SHP77 treated with DMSO at 0.1 percent for 48 hours (cell line): ENCODE data around the gene ADAMTS14.

Source experiments
- DNase-seq: peaks from one replicate; lab custom pipeline; 2025; lab: John Stamatoyannopoulos, UW

ADAMTS14 gene

DNA sequence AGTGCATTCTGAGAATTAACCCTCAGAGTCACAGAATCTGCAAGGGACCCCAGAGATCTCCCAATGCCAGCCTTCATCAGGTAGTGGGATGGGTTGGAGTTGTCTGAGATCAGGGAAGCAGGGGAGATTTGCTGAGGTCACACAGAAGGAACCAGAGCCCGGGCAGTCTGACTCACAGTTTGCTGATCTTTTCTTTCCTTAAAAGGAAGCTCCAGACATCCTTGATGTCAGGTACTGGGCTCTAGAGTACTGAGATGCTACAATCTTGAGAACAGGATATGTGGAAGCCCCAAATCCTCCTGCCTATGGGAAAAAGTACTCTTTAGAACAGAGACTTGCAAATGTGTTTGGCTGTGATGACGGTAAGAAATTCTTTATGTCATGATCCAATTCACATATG, 112.2 kb downstream of the ADAMTS14 start:
- DNase-seq: no peak

DNA sequence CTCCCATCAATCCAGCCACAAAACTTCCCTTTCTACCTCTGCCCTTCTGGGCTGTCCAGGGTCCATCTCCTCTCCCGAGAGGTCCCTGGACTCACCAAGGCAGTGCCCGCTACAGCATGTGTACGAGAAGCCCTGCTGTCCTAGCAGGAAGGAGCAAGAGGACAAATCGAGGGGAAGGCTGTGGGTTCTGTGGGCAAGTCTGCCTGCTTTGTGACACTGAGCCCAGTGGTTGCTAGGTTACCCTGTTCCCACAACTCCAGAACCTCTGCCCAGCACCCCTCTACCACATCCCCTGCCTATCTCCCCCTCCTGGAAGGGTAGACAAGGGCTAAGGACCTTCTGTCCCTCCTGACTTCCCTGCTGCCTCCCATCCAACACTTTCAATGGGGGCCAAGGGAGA, 112.9 kb downstream of the ADAMTS14 start, which contains the start of gene TBATA:
TSS of gene TBATA (minus strand) at position 188 of the 400 bp plus-strand sequence. CDS start 1,998 bp downstream, outside the sequence.
- no peak for DNase-seq

GRCh38 chr10:70786799-70787415, 114.6 kb downstream of the ADAMTS14 start:
- DNase-seq: no peak

DNA sequence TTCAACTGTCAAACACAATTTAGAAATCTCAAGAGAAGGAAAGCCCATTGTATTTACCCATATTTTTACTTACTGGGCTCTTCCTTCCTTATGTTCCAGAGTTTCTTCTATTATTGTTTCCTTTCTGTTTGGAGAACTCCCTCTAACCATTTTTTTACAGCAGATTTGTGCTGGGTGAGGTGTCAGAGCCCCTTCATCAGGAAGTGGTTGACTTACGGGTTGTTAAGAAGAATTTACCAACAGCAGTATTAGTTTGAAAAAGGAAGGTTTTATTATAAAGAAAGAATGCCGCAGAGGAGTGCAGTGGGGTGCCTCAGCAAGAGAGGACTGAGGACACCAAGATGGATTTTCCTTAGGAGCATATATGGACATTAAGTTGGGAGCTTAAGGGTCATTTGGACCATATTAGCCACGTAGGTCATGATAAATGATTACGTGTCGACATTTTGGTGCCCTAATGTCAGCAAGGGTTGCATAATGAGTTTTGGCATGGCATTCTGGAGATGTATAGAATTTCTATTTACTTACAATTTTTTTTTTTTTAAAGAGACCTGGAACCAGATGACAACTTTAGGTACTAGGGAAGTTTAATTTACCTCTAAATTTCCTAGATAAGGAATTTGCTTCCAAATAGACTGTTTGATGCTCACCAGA, 119.2 kb downstream of the ADAMTS14 start:
- no peak for DNase-seq

DNA sequence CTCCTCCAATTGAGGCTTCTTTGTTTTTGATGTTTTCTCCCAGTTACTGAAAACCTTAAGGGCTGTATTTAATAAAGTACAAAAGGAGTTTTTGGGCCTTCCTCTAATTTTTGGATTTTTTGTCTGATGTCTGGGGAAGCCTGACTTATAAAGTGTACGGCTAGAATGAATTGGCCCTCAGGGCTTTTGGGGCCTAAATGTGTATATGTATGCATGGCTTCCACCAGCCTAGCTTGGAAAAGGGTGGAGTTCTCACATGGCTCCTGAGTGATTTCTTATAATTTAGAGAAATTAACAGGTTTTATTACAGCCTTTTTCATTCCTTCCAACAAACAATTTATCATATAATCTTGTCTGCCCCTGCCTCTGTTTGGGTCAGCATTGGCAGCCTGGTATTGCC, 123.3 kb downstream of the ADAMTS14 start:
- no peak for DNase-seq

DNA sequence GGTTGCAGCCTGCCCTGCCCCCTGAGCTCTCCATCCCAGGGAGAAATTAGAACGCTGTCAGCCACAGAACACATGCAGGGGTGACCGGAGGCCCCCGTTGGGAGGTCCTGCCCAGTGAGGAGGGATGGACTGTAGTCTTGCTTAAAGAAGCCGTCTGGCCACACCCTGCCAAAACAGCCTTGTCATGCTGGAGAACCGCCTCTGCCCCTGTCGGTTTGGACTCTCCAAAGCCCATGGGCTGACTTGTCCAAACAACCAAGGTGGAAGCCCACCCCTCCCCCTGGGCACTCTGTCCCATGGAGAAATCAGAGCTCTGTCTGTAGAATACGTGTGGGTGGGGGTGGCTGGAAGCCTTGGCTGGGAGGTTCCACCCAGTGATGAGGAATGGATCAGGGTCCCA, 125.5 kb downstream of the ADAMTS14 start:
- DNase-seq: no peak

DNA sequence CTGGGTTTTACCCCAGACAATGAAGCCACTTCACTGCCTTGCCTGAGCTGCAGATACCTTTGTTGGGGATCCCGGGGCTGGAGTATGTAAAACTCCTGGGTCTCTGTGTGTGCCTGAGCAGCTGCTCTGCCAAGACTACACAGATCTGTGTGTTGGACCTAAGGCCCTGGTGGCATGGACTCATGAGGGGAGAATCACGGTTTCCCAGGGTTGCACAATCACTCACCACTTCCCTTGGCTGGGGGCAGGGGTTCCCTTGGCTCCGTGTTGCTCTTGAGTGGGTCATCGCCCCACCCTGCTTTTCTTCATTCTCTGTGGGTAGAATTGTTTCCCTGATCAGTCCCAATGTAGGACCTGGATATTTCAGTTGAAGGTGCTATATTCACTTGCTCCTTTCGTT, 126.8 kb downstream of the ADAMTS14 start:
- DNase-seq: no peak

GRCh38 chr10:70801854-70802253, 129.5 kb downstream of the ADAMTS14 start:
- DNase-seq: no peak

DNA sequence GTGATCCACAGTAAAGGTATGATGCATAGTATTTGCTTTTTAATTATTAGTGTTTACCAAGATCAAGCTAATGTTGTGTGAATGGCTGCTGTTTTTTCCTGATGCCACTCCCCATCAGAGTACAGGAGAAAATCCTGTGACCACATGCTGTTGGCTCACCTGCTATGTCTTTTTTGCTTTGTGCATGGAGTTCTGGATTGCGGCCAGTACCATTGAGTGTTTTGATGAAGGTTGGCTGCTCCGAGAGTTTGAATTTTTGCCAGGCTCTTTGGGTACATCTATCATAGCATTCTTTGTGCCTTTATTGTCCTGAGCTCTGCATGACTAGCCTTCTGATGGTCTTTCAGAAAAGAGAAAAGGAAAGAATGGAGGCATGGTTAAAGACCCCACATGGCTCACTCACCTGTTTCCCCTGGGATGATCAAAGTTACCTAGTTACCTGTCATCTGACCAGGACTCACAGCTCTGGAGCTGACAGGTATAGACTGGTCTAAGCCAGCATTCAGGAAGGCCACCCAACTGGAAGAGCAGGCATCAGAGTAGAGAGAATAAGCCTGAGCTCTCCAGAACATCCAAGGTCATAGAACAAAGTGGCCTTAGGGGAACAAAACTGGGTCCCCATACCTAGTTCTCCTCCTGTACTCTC, 131.6 kb downstream of the ADAMTS14 start:
- DNase-seq: peak; percentile 23

- no peak for DNase-seq
Observed at GRCh38 chr10:70804421-70804808, 132.1 kb downstream of the ADAMTS14 start.

DNA sequence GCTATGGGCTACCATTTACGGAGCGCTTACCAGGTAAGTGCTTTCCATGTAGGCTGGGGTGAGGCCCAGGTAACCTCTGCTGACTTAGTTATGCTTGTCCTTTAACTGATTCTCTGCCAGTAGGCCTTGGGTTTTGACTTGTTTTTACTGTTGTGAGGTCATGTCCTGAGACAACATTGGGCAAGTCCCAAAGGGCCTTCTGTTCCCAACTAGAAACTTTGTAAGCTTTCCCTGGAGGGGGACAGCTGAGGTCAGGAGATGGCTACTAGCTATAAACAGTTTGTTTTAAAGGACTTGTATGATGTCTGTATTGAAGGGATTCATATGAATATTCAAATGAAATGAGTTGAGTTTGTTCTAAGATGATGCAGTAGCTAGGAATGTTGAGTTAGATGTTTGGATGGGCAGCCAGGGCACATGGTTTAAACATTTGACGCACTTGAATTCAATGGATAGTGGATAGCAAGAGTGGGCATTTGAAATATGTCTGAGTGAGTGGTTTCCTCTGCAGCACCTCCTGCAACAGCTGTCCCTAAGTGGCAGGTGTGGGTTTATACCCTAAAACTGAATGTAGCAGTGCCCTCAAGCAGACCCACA, 133.4 kb downstream of the ADAMTS14 start:
- no peak for DNase-seq

- no peak for DNase-seq
Observed at GRCh38 chr10:70806841-70807240, 134.5 kb downstream of the ADAMTS14 start.

- no peak for DNase-seq
Observed at GRCh38 chr10:70807556-70807955, 135.2 kb downstream of the ADAMTS14 start.

DNA sequence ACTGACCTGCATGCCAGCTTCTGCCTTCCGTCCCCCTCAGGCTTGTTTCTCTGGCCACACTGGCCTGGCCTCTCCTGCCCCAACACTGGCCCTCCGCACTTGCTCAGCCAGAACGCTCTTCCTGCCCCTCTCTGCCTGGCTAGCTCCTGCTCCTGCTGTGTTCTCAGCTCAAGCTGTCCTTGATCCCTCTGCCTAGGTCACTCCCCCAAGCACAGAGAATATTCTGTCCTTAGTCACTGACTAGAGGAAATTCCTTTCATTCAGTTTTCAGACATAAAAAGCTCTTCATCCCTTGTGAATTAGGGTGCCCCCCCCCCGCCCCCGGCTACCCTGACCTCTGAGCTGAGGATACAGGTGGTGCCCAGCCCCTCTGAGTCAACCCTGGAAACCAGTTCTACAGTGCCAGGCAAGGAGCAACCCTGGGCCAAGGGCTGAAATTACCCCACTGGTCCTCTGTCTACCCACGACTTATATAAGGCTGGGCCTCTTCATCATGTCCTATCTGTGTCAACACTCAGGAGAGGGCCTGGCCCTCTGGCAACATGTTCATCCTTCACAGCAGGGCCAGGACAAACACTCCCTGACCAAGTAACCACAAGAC, 136.8 kb downstream of the ADAMTS14 start:
- DNase-seq: no peak

- no peak for DNase-seq
Observed at GRCh38 chr10:70809726-70810125, 137.4 kb downstream of the ADAMTS14 start.

- no peak for DNase-seq
Observed at GRCh38 chr10:70810967-70811366, 138.7 kb downstream of the ADAMTS14 start.

DNA sequence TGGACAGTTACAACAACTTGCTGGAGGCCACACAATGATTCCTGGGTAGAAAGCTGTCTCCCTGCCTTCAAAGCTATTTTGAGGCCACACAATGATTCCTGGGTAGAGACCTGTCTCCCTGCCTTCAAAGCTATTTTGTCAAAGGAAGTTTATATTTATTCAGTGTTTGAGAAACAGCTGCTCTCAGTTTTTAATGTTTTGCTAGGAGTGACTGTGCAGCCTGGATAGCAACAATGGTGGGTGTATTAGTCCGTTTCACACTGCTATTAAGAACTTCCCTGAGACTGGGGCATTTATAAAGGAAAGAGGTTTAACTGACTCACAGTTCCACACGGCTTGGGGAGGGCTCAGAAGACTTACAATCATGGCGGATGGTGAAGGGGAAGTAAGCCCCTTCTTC, 139.6 kb downstream of the ADAMTS14 start:
- DNase-seq: no peak
